Esophagus squamous epithelium (tissue), 5 donors: ENCODE data around the gene C1orf167. TPM values are rescaled to one million over a fixed set of nuclear protein-coding genes. Genes with fewer than 3 reads are reported as not detected.

Experiments
- DNase-seq: peaks from one replicate; lab custom pipeline; 2025; lab: John Stamatoyannopoulos, UW
- H3K27ac ChIP-seq, 4 donors: fragments of 200-600 bp; sonication (generic); one replicate each; pipeline ENCODE4 v1.5.1; 2016 to 2019; ENCODE audit warnings: mild to moderate bottlenecking in 1 of 4
- H3K27me3 ChIP-seq, 4 donors: fragments of 200-600 bp; sonication (generic); 1 replicate in 3 of 4; 2 replicates in 1 of 4; pipeline versions ENCODE4 v1.5.1 to v1.6.0; 2017 to 2021; ENCODE audit warnings: antibody characterized with exemption in 1 of 4
- H3K36me3 ChIP-seq, 3 donors: fragments of 200-600 bp; sonication (generic); one replicate each; pipeline ENCODE4 v1.5.1; 2016 to 2019
- H3K4me1 ChIP-seq, 3 donors: fragments of 200-600 bp; sonication (generic); one replicate each; pipeline ENCODE4 v1.5.1; 2017 to 2019
- H3K4me3 ChIP-seq, 4 donors: fragments of 200-600 bp; sonication (generic); 1 replicate in 3 of 4; 2 replicates in 1 of 4; pipeline ENCODE4 v1.5.1; 2016 to 2019; ENCODE audit warnings: mild to moderate bottlenecking in 2 of 4, moderate library complexity in 1 of 4
- H3K9me3 ChIP-seq, 3 donors: fragments of 200-600 bp; sonication (generic); one replicate each; pipeline ENCODE4 v1.5.1; 2016 to 2019
- POLR2A ChIP-seq, 4 donors: fragments of 450-650 bp; IDR thresholded peaks; one replicate each; pipeline ENCODE4 v1.6.1; 2017; ENCODE audit warnings: antibody characterized with exemption in 4 of 4, mild to moderate bottlenecking in 4 of 4, moderate library complexity in 3 of 4
- WGBS, 2 donors: methylation state at CpG; one replicate each; pipeline ENCODE4 v1.1.5; 2018; 5-methylcytosine and 5-hydroxymethylcytosine counted together
- intact Hi-C: fragments of 100-400 bp; cut with DNase I; formaldehyde crosslinking; loops from one replicate; pipeline ENCODE4 v1.15.0; 2022
- total RNA-seq, 4 donors: library from RNA; depleted of rRNA; stranded (reverse); fragments of >200 nt; gene quantifications; one replicate each; pipeline ENCODE4 v1.1.0, GENCODE V29; 2016
- TF ChIP-seq, protein P1 (sequence below), 6 experiments: fragments of 450-650 bp in 4 of 6; fragments of 200-600 bp in 2 of 6; sonication (generic) in 2 of 6; IDR thresholded peaks; one replicate each; pipeline ENCODE4 v1.5.1; 2016 to 2019; ENCODE audit warnings: antibody characterized with exemption in 6 of 6, mild to moderate bottlenecking in 4 of 6, moderate library complexity in 4 of 6
- donor health status: DM: yes; HTN: yes; CAD: no.

Gene C1orf167
- total RNA-seq, 4 donors from 2014 or later = 0.31 to 2.6 (median 0.76) TPM; not detected in 1

DNA sequence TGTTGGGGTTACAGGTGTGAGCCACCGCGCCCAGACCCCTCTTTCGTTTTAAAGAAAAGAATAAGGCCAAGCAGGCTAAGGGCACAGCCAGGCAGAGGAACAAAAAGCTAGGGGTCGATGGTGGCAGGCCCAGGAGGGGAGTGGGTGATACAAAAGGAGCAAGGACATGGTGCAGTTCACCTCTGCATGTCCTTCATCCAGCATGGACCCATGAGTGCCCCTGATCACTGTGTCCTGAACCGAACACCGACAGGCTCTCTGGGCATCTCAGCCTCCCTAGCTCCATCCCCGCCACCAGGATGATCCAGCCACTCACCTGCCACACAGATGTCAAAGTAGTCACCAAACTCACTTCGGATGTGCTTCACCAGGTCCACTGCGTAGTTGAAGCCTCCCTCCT lies 37.9 kb downstream of the C1orf167 start:
- no peak for DNase-seq
- no peaks in the 10 kb centered on the region for H3K9me3 ChIP-seq
- no peak overlapping the region for H3K27ac ChIP-seq
- TF ChIP-seq, protein P1, sequence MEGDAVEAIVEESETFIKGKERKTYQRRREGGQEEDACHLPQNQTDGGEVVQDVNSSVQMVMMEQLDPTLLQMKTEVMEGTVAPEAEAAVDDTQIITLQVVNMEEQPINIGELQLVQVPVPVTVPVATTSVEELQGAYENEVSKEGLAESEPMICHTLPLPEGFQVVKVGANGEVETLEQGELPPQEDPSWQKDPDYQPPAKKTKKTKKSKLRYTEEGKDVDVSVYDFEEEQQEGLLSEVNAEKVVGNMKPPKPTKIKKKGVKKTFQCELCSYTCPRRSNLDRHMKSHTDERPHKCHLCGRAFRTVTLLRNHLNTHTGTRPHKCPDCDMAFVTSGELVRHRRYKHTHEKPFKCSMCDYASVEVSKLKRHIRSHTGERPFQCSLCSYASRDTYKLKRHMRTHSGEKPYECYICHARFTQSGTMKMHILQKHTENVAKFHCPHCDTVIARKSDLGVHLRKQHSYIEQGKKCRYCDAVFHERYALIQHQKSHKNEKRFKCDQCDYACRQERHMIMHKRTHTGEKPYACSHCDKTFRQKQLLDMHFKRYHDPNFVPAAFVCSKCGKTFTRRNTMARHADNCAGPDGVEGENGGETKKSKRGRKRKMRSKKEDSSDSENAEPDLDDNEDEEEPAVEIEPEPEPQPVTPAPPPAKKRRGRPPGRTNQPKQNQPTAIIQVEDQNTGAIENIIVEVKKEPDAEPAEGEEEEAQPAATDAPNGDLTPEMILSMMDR (IDR thresholded peaks at IDR 0.05) = no peak
- no peak for TF ChIP-seq POLR2A (IDR thresholded peaks at IDR 0.05)
- H3K36me3 ChIP-seq = peaks cover 15 to 63% (median 27%) of the 10 kb centered on the region in 3 donors
- intact Hi-C loops = no loop called here
- H3K4me1 ChIP-seq = peaks cover 20 to 66% (median 36%) of the 10 kb centered on the region in 3 donors
- H3K4me3 ChIP-seq = no peak overlapping the region
- WGBS, 2 donors = 87 to 92% methylated on average over 6 to 9 of the region's 9 CpGs
- no peaks in the 10 kb centered on the region for H3K27me3 ChIP-seq

DNA sequence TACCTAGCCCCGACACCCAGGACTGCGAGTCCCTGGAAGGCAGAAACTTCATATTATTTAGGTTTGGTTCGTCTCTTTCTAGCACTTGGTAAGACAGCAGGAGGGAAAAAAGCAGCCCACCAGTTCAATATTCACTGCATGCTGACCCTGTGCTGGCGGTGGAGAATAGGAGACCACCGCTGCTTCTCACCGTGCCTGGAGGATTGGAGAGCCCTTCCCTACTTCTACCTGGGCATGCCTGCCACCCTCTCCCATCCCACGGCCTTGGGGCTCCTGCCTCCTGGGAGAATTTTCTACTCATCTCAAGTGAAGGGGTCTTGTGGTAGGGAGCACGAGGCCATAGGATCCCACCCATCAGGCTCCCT lies 38.4 kb downstream of the C1orf167 start:
- H3K27me3 ChIP-seq = no peaks in the 10 kb centered on the region
- TF ChIP-seq, protein P1 (IDR thresholded peaks at IDR 0.05) = no peak
- no peak for TF ChIP-seq POLR2A (IDR thresholded peaks at IDR 0.05)
- H3K4me1 ChIP-seq = peaks cover 23 to 70% (median 38%) of the 10 kb centered on the region in 3 donors
- H3K27ac ChIP-seq = no peak overlapping the region
- DNase-seq = no peak
- WGBS, 2 donors = 95% methylated on average over 4 to 8 of the region's 8 CpGs
- H3K36me3 ChIP-seq = peaks cover 10 to 58% (median 22%) of the 10 kb centered on the region in 3 donors
- intact Hi-C loops = no loop called here
- H3K9me3 ChIP-seq = no peaks in the 10 kb centered on the region
- no peak overlapping the region for H3K4me3 ChIP-seq

DNA sequence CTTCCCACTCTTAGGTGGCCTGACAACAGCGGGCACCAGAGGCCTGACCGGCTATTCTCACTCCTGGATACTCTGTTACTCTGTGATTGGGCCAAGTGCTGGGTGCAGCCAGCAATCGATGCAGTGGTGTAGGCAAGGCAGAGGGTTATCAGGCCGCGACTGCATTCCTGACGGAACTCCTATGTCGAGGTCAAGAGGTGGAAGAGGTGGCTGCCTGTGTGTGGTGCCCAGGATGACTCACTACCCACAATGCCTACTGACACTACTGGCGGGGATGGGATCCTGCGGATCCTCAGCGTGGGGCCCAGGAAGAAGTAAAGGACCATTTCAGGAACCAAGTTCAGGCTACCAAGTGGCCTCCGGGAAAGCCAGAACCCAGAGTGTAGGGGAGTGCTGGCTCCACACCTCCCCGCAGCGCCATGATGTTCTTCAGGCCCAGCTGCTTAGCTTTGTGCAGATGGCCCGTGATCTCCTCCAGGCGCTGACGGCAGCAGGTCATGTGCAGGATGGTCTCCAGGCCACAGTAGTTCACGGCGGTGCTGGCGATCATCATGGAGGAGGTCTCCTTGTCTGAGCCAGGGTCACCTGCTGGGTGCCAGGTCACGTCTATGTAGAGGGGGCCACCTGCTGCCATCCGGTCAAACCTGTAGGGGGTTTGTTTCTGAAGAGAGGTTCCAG lies 38.9 kb downstream of the C1orf167 start:
- no peak for DNase-seq
- intact Hi-C loops = no loop called here
- Histone ChIP-seq H3K4me1 (peaks cover 23 to 70% (median 38%) of the 10 kb centered on the region in 3 donors), H3K36me3 (peaks cover 9 to 53% (median 17%) of the 10 kb centered on the region in 3 donors), H3K27ac (no peak overlapping the region), H3K4me3 (no peak overlapping the region), H3K27me3 (no peaks in the 10 kb centered on the region), H3K9me3 (no peaks in the 10 kb centered on the region)
- WGBS, 2 donors = 85 to 98% methylated on average over 8 to 11 of the region's 21 CpGs
- TF ChIP-seq, protein P1 (IDR thresholded peaks at IDR 0.05) = no peak
- no peak for TF ChIP-seq POLR2A (IDR thresholded peaks at IDR 0.05)

DNA sequence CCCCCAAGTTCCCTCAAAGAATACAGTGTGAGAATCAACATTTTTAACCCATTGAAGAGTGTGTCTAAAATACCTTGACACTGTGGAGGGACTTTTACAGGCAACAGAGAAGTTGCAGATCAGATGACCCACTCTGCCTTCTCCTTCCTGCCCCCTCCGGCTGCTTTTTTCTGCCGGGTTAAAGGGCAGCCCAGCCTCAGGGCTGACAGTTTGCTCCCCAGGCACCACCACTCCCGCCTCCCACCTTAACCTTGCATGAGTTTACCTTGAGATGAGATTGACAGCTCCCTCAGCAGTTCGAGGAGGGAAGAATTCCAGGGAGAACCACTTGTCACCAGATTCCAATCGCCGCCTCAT lies 40.6 kb downstream of the C1orf167 start:
- intact Hi-C loops = no loop called here
- no peak for DNase-seq
- H3K4me1 ChIP-seq = peaks cover 32 to 71% (median 41%) of the 10 kb centered on the region in 3 donors
- no peak for TF ChIP-seq POLR2A (IDR thresholded peaks at IDR 0.05)
- TF ChIP-seq, protein P1 (IDR thresholded peaks at IDR 0.05) = no peak
- H3K36me3 ChIP-seq = peaks cover 9 to 44% (median 15%) of the 10 kb centered on the region in 3 donors
- H3K9me3 ChIP-seq = no peaks in the 10 kb centered on the region
- peak overlapping the region; percentile 95 to 100 (median 99) for H3K27ac ChIP-seq
- H3K27me3 ChIP-seq = no peaks in the 10 kb centered on the region
- peak overlapping the region; percentile 27 to 77 (median 56) for H3K4me3 ChIP-seq
- 28 to 36% methylated on average over 6 of the region's 6 CpGs for WGBS, 2 donors
